ENCODE results near the gene VENTX. TPM values are rescaled to one million over a fixed set of nuclear protein-coding genes. Genes with fewer than 3 reads are reported as not detected.

Gene VENTX
- total RNA-seq, 2 donors from 2014 or later: 0.44 to 0.63 TPM

DNA sequence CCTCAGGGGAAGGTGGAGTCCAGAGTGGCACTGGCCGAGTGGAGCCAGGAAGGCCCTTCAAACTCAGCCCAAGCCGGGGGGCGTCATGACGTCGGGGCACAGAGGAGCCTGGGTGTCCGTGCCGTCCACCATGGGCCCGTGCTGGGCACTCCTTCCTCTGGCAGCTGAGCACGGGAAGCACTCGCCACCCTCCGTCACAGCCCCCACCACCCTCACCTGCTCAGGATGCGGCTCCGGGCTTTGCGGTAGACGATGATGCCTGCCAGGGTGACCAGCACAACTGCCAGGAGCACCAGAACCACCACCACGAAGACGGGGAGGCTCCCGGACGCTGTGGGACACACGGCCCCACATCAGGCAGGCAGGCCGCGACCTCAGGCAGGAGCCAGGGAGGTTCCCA is 30.9 kb downstream of the VENTX start:
- Histone ChIP-seq H3K27ac (no peak overlapping the region), H3K27me3 (no peaks in the 10 kb centered on the region), H3K36me3 (no peaks in the 10 kb centered on the region), H3K9me3 (no peaks in the 10 kb centered on the region), H3K4me3 (no peak overlapping the region), H3K4me1 (no peaks in the 10 kb centered on the region)
- no peak for TF ChIP-seq CTCF (IDR thresholded peaks at IDR 0.05)
- no peak for DNase-seq (ENCODE audit: low spot score)

- no peaks in the 10 kb centered on the region for H3K4me1 ChIP-seq
- H3K9me3 ChIP-seq: no peaks in the 10 kb centered on the region
- no peak for TF ChIP-seq CTCF (IDR thresholded peaks at IDR 0.05)
- H3K36me3 ChIP-seq: no peaks in the 10 kb centered on the region
- no peak overlapping the region for H3K27ac ChIP-seq
- H3K27me3 ChIP-seq: no peaks in the 10 kb centered on the region
- no peak overlapping the region for H3K4me3 ChIP-seq
- DNase-seq (ENCODE audit: low spot score): no peak
Observed at GRCh38 chr10:133269367-133269766, 31.7 kb downstream of the VENTX start.

DNA sequence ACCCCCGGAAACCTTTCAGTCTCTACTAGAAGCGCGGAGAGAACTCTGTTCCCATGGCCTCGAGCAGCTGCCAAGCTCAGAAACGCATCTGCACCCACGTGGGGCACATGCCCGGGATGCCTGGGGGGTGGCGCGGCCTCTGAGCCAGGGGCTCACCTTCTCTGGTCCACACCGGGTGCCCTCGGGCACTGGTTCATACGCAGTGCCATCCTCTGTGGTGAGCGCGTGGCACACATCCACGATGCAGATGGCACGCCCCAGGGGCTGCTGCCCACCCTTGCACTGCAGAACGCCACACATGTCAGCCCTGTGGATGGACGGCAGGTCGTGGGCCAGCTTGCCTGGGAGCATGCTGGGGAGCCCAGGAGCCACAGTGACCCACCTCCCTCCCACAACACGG is 32.5 kb downstream of the VENTX start:
- Histone ChIP-seq H3K27me3 (no peaks in the 10 kb centered on the region), H3K9me3 (no peaks in the 10 kb centered on the region), H3K27ac (no peak overlapping the region), H3K4me1 (no peaks in the 10 kb centered on the region), H3K4me3 (no peak overlapping the region), H3K36me3 (no peaks in the 10 kb centered on the region)
- no peak for DNase-seq (ENCODE audit: low spot score)
- no peak for TF ChIP-seq CTCF (IDR thresholded peaks at IDR 0.05)

GRCh38 chr10:133270773-133271297 is 33.2 kb downstream of the VENTX start:
- TF ChIP-seq CTCF (IDR thresholded peaks at IDR 0.05): no peak
- no peak for DNase-seq (ENCODE audit: low spot score)

DNA sequence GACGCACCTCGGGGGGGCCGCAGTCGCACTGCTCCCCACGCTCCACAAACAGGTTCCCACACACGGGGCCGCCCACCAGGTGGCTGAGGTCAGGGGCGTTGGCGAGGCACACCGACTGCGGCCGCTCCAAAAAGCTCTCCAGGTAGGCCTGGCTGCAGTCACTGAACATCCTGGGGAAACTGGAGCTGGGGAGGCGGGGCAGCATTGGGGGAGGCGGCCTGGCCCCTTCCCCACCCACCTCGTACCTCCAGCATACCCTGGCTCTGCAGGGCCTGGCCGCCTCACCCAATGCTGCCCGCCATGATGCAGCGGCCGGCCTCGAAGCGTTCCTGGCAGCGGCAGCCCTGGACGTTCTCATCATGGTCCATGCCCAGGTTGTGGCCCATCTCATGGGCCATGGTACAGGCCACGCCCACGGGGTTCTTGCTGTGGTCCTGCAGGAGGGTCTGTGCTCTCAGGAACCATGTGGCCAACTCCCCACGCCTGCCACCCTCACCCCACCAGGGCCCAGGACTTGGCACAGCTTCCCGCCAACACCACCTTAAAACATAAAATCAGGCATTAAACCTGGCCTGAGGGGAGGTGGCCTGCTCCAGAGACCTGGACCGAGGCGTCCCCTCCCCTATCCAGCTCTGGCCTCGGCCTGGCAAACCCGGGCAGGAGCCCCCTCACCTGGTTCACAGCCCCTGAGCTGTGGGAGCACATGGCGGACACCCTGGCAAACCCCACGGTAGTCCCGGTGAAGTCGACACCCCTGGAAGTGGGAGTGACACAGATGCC is 34.1 kb downstream of the VENTX start:
- H3K9me3 ChIP-seq: no peaks in the 10 kb centered on the region
- no peaks in the 10 kb centered on the region for H3K36me3 ChIP-seq
- H3K4me3 ChIP-seq: no peak overlapping the region
- peaks cover 0 to 6% of the 10 kb centered on the region in 2 donors for H3K4me1 ChIP-seq
- H3K27ac ChIP-seq: no peak overlapping the region
- DNase-seq (ENCODE audit: low spot score): no peak
- peaks cover 5% of the 10 kb centered on the region in 2 donors for H3K27me3 ChIP-seq
- TF ChIP-seq CTCF (IDR thresholded peaks at IDR 0.05): no peak

More at GRCh38 chr10:133270773-133271297, 33.2 kb downstream of the VENTX start:
- Histone ChIP-seq H3K27ac (no peak overlapping the region), H3K4me1 (no peaks in the 10 kb centered on the region), H3K36me3 (no peaks in the 10 kb centered on the region), H3K9me3 (no peaks in the 10 kb centered on the region), H3K27me3 (no peaks in the 10 kb centered on the region), H3K4me3 (no peak overlapping the region)

Data from right atrium auricular region (tissue), 2 donors.